ENCODE data around the gene SND1.

DNA sequence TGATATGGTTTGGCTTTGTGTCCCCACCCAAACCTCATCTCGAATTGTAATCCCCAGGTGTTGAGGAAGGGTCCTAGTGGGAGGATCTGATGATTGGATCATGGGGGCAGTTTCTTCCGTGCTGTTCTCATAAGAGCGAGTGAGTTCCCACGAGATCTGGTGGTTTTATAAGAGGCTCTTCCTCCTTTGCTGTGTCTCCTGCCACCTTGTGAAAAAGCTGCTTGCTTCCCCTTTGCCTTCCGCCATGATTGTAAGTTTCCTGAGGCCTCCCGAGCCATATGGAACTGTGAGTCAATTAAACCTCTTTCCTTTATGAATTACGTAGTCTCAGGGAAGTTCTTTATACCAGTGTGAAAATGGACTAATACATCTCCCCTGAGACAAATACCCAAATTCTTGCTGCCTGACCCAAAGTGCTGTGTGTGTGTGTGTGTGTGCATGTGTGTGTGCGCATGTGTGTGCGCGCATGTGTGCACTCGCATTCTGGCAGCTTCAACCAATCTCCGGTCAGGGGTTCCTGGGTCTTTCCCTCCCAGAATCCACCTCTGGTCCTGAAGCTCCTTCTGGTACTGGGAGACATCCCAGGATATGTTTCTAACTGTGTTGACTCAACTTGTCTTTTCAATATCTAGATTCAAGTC is 477.4 kb downstream of the SND1 start:
- TF ChIP-seq CTCF (IDR thresholded peaks at IDR 0.05) (no peak), POLR2AphosphoS5 (IDR thresholded peaks at IDR 0.05; ENCODE audit: insufficient read depth in 1 of 2, low read depth in 1 of 2) (no peak)

Measured in vagina (tissue), 2 donors.